GM15510 (cell line): ENCODE results near the gene PTX4.

Experiments used
- POLR2A ChIP-seq: IDR thresholded peaks from 3 replicates; pipeline ENCODE4 v1.6.1; 2011; ENCODE audit warnings: borderline replicate concordance; ENCODE audit not compliant: insufficient read length; ENCODE audit errors: extremely low read depth

The PTX4 gene

DNA sequence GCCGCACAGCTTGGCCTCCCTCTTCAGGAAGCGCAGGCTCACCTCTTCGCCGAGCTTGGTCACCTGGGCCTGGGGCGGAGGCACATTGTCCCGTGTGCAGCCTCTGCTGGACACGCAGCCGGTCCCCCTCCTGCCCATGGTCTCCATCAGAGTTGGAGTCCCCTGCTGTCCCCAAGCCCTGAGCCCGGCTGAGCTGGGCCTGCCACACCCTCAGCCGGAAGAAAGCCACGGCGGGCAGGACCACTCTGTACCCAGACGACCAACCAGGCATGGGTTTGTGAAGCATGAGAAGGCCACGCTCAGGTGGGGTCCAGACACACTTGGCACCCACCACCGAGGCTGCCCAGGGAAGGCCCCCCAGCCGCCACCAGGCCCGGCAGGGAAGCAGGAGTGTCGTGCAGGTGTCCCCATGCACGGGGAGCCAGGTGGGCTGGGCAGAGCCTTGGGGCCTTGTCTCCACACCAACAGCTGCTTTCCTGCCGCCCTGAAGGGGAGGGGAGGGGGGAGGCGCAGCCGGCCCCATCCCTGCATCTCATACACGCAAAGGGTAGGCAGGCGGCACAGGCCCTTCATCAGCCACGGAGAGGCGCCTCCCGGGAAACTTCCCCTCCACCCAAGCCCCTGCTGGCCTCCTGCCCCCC, 49.6 kb downstream of the PTX4 start:
- no peak for TF ChIP-seq POLR2A

DNA sequence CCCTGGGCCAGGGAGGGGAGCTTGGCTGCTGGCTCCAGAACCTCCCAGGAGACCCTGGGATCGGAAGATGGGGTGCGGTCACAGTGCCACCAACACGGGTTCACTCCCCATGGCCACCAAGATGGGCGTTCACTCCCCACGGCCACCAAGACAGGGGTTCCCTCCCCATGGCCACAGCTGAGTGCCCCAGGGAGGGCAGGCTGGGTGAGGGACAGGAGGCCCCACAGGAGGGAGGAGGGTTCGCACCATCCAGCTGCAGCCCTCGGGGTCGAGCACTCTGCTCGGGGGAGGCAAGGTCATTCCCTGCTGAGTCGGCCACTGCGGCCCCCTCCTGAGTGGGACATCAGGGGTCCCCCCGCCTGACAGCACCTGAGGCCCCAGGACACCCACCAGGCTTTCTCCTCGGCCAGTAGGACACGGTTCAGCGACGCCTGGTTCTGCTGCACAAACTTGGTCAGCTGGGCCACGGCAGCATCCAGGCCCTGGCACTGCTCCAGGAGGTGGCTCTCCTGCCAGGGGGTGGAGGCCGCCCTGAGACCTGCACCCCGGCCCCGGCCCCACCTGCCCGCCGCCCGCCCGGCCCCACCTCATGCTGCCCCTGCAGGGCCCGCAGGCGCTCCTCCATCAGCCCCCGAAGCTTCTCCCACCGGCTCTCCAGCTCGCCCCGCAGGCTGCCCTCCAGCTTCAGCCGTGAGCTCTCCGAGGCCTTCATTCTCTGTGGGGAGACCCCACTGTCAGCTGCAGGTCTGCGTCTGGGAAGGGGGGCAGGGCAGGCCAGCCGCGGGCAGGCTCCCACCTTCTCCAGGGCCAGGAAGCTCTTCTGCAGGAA, 50.3 kb downstream of the PTX4 start:
- no peak for TF ChIP-seq POLR2A

DNA sequence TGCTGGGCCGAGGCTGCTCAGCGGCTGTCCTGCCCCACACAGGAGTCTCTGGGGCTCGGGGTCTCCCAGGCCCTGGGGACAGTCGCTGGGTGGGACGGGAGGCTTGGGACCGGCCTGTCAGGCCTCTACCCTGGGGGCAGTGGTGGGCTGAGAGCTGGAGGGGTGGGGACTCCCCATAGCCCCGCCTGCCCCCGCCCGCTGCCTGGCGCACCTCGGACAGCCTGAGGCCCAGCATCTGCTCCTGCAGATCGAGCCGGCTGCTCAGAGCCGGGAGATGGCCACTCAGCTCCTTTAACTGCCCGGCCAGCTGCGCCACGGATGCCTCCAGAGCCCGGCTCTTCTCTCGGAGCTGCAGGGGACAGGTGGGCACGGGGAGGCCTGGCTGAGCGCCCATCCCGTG, 51.1 kb downstream of the PTX4 start:
- no peak for TF ChIP-seq POLR2A

DNA sequence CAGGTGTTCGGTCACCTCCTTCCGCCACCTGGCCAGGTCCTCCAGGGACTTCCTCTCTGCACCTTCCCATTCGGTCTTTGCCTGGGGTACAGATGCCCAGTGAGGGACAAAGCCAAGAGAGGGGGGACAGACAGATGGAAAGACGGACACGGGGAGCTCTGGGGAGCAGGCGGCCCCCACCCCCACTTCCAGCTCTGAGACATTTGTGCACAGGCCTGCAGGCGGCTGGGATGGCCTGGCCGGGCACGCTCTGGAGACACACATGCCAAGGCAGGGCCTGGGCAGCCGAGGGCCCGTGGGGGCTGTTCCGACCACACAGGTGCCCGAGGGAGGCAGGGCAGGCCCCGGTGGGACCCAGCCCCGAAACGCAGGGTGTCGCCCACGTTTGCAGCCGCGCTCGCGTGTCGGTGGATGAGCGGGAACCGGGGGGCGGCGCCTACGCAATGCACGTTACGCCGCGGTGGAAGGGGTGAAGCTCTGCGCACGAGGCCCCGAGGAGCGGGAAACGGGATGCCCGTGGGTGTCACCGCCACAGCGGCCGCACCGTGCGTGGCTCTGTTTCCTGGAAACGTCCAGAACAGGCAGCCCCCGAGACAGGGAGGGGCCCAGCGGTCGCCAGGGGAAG, 51.9 kb downstream of the PTX4 start:
- no peak for TF ChIP-seq POLR2A

DNA sequence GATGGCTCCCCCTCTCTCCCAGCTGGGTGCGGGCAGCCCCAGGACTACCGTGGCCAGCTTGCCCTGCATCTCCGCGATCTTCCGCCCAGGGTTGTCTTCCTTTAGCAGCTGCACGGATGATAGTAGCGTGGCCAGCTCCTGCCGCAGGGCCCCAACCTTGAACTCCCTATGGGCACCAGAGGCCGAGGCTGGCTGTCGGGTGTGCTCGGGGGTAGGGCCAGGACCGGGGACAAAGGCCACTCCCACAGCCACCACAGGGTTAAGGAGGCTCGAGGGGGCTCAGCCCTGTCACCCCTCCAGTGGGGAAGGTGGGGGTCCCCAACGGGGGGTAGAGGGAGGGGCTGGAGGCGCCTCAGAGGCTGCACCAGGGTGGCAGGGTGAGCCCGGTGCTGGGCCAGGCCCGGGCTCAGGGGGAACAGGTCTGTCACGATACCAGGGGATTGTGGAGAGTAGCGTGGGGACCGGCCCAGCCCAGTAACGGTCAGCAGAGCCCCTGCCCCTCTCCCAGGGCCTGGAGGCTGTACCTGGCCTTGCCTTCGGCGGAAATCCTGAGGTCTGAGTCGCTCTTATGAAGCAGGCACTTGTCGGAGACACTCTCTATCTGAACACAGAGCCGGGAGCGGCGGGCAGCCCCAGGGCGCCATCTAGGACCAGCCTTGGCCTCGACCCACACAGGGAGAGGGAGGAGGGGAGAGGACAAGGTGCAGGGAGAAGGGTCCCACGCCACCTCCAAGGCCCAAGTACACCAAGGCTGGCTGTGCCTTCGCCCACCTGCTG, 52.6 kb downstream of the PTX4 start:
- no peak for TF ChIP-seq POLR2A
